GM19463 (cell line): ENCODE measurements around the gene LGR5.

Source experiments
- ATAC-seq: cut with Tn5 transposase; IDR thresholded peaks from one replicate; pipeline ENCODE4 v1.9.1; 2021; ENCODE audit warnings: mild to moderate bottlenecking, moderate library complexity; ENCODE audit not compliant: unreplicated experiment

Gene LGR5

GRCh38 chr12:71439613-71440344 lies at the start of gene LGR5:
TSS of gene LGR5 (plus strand) at chr12:71439798. CDS start at chr12:71440081, 283 bp downstream.
- ATAC-seq: no peak

- peak; percentile 90 for ATAC-seq
Observed at GRCh38 chr12:71392521-71393145, 47.0 kb upstream of the LGR5 start.

DNA sequence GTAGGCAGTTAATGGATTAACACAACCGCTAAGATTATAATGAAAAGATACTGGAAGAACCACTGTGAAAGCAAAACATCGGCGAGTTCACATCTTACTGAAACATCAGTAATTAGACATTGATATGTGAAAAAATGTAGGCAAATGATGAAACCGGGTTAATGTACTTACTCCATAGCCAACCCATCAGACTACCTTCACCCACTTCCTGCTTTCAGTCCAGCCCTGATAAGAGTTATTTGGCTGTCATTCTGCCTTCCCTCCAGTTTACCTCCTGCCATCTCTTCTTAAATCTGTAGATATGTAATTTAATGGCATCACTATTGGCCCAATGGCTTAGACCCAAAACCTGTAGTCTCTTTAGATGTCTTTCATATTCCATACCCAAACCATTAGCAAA lies 46.0 kb upstream of the LGR5 start:
- no peak for ATAC-seq

- ATAC-seq: no peak
Observed at GRCh38 chr12:71397433-71397954, 42.1 kb upstream of the LGR5 start.

GRCh38 chr12:71399197-71399596 lies 40.4 kb upstream of the LGR5 start:
- no peak for ATAC-seq

- ATAC-seq: no peak
Observed at GRCh38 chr12:71400481-71400880, 39.1 kb upstream of the LGR5 start.

- ATAC-seq: no peak
Observed at GRCh38 chr12:71405884-71406283, 33.7 kb upstream of the LGR5 start.

DNA sequence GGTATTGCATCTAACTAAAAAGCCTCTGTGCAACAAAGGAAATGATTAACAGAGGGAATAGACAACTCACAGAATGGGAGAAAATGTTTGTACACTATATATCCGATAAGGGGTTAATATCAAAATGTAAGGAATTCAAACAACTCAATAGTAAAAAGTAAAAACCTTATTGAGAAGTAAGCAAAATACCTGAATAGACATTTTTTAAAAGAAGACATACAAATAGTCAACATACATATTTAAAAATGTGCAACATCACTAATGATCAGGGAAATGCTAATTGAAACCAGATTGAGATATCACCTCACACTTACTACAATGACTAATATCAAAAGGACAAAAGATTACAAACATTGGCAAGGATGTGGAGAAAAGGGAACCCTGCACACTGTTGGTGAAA lies 31.9 kb upstream of the LGR5 start:
- no peak for ATAC-seq

- no peak for ATAC-seq
Observed at GRCh38 chr12:71410844-71411243, 28.8 kb upstream of the LGR5 start.

DNA sequence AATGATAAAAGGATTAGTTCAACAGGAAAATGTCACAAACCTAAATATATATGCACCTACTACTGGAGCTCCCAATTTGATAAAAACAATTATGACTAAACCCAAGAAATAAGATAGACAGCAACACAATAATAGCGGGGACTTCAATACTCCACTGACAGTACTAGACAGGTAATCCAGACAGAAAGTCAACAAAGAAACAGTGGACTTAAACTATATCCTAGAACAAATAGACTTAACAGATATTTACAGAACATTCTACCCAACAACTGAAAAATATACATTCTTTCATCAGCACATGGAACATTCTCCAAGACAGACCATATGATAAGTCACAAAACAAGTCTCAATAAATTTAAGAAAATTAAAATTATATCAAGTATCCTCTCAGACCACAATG lies 28.0 kb upstream of the LGR5 start:
- no peak for ATAC-seq

- peak; percentile 74 for ATAC-seq
Observed at GRCh38 chr12:71415336-71416231, 24.0 kb upstream of the LGR5 start.

DNA sequence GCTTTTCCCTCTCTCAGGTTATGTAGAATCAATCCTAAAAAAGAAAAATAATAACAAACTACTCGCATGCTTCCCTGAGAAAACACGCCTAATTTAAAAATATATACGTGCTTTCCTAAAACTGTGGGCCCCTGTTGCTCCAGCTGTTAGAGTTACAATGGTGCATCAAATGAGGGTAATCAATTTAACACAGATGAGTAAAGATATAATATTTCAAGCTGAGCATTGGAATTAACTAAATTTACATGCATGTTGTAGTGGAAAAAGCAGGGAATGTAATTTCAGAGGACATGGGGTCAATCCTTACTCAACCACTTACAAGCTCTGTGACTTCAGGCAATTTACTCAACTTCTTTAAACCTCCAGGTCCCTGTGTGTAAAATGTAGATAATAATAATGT lies 22.4 kb upstream of the LGR5 start:
- ATAC-seq: no peak

DNA sequence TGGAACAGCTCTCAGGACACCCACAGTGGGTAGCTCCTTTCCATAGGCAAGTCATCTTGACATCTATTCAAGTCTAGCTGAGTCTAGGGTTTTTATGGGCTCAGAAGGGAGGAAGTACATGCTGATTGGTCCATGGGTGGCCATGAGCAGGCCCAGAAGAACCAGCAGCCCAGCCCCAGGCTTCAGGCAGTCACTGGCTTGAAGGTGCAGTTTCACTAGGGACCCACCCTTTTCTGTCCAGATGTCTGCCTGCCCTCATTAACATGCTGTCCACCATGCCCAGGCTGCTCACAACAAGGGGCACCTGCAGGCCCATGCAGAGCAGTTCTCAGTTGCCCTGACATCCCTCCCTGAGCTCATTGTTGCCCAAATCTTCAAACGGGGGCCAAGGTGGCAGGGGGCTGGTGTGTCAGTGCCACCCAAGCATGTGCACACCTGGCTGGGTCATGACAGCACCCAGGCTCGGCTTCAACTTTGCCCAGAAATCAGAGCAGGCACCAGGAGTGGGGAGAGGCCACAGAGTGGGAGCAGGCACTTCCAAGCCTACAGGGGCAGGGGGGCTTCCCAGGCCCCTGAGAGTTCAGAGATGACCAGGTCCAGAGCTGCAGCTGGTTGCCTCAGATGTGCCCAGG lies 18.7 kb upstream of the LGR5 start:
- ATAC-seq: no peak

DNA sequence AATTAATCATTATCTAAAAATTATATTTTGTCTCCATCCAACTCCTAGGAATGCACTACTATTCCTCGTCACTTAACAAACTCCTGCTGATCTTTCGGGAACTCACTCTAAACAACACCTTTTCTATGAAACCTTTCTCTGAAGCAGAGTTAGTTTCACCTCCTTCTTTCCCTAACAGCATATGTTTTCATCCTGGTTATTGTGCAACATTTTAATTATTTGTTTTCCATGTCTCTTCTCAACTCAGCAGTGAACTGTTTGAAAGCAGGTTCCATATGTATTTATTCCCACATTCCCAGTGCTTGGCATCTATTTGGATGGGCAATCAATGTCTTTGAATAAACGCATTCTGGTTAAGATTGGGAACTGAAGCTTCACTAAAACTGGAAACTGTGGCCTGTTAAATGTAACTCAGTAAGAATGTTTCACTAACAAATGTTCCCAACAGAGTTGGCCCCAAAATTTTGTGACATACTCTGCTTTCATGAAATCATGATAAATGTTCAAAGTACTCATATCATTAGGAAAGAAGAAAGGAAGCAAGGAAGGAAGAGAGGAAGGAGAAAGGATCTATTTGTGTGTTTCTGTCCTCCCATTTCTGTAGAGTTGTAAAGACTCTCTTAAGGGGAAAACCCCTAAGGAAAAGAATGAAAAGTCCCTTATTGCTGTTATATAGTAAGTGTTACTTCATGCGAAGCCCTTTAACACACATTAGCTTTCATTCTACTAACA lies 13.9 kb upstream of the LGR5 start:
- no peak for ATAC-seq

DNA sequence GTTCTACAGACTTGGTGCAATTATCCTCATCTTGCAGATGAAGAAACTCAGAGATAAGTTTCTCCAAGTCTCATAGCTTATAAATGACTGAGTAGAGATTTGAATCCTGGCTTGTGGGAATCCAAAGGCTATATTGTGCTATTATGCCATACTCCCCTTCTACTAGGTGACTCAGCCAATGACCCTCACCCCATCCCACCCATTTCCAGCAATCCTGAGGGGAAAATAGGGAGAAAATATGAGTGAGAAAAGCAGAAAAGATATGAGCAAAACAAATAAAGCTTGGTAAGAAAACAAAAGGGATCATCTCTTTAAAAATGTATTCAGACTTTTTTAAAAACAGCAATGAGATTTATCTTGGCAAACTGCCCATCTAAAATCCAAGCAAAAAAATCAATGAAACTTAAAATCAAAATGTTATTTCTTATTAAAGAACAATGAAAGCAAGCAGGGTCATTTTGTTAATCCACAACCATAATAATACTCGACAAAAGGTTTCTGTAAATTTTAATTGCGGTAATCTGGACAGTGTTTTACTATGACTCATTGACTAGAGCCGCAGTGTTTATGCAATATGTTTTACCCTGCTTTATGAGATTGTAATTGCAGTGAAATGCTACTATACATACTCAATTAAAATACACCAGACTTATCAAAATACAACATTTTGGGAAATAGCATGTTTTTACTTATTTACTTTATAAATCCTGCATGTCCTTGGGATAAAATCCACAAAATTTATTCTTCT lies 13.1 kb upstream of the LGR5 start:
- ATAC-seq: no peak

- ATAC-seq: no peak
Observed at GRCh38 chr12:71430756-71431155, 8.8 kb upstream of the LGR5 start.

DNA sequence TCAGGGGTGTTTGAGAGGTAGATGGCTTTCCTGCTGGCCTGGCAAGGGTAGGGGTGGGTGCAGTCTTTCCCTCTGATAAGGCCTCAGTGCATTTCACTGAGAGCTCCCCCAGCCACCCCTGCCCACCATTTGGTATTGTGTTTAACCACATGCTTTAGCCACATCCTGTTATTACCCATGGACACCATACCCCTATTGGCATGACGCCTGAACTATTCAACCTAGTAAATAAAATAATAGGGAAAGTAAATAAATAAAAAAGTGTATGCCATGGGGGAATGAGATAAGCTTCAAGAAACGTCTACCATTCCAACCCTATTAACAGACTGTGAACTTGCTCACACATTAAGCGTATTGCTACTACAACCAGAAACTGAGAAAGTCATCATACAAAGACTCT lies 7.6 kb upstream of the LGR5 start:
- ATAC-seq: no peak

GRCh38 chr12:71432936-71433335 lies 6.7 kb upstream of the LGR5 start:
- no peak for ATAC-seq

DNA sequence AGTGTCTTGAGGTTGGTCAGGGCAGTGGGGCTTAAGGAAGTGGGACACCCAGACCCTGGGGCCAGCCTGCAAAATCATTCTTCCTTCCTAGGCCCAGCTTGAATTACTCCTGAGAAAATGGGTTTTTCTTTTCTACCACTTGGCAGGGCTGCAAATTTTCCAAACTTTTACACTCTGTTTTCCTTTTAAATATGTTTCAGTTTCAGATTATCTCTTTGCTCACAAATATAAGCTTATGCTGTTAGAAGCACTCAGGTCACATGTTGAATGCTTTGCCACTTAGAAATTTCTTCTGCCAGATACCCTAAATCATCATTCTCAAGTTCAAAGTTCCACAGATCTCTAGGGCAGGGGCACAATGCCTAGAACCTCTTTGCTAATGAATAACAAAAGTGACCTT lies 2.9 kb upstream of the LGR5 start:
- ATAC-seq: no peak
